ENCODE measurements around the gene CTSA.
"Not testable (repeated sequence)": the region's sequence is repeated elsewhere in the genome, so short reads cannot be mapped to it uniquely, and the experiment has no call there.

Gene CTSA

GRCh38 chr20:45918779-45919537 lies 27.8 kb downstream of the CTSA start:
- no peak for DNase-seq (ENCODE audit: low spot score)

DNA sequence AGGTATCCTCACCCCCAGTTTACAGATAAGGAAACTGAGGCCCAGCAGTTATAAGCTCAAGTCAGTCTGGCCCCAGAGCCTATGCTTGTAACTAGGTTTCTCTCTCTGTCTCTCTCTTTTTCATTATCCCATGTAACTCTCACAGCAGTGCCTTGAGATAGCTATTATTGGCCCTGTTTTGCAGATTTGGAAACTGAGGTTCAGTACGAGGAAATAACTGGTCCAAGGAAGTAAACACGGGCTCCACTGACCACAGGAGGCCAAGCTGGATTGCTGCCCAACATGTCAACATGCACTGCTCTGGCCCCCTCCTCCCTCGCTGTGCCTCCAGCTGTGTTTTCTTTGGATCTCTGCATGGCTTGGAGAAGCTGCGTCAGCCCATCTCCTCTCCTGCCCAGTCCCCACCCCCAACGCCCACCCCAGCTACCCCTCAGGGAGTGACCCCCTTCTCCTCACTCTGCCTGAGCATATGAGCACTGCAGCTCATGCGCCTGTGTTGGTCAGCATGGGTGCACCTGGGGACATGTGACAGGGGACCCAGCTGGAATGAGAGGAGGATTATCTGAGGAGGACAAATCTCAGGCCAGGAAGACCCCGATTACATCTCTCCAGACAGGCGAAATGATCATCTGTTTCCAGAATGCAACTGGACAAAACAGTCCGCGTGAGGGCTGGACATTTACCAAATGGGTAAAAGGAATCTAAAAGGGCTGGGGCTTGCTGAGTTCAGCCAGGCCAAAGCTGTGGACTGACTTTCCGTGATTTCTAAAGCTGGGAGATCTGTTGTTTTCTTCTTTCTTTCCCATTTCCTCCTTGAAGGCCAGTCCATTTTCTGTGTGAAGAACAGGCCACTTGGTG lies 28.6 kb downstream of the CTSA start:
- DNase-seq (ENCODE audit: low spot score): no peak

GRCh38 chr20:45920462-45921336 lies 29.6 kb downstream of the CTSA start:
- DNase-seq (ENCODE audit: low spot score): no peak

- no peak for DNase-seq (ENCODE audit: low spot score)
These were observed 30.4 kb downstream of the CTSA start for GRCh38 chr20:45921337-45922189.

DNA sequence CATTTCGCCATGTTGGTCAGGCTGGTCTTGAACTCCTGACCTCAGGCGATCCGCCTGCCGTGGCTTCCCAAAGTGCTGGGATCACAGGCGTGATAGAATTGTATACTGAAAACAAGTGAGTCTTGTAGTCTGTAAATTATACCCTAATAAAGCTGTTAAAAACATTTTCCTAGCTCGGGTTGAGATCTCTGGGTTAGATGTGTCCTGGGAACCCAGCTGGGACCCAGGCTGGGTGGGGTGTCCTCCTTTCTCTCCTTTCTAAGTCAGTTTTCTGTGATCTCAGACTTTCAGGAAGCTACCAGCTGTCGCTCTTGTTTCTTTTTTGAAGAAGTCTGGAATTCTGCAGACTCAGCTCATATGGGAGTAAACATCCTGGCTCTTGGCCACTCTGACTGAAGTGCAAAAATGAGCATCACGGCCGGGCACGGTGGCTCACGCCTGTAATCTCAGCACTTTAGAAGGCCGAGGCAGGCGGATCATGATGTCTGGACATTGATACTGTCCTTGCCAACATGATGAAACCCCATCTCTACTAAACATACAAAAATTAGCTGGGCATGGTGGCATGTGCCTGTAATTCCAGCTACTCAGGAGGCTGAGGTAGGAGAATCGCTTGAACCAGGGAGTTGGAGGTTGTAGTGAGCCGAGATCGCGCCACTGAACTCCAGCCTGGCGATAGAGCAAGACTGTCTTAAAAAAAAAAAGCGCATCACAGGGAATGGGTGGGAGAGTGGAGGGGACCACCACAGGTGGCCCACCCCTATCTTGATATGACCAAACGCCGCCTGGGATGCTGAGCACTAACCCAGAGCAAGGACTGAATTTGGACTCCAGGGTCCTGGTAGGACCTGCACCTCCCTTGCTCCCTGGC lies 33.5 kb downstream of the CTSA start:
- no peak for DNase-seq (ENCODE audit: low spot score)

- no peak for DNase-seq (ENCODE audit: low spot score)
These were observed 34.8 kb downstream of the CTSA start for GRCh38 chr20:45925821-45926506.

DNA sequence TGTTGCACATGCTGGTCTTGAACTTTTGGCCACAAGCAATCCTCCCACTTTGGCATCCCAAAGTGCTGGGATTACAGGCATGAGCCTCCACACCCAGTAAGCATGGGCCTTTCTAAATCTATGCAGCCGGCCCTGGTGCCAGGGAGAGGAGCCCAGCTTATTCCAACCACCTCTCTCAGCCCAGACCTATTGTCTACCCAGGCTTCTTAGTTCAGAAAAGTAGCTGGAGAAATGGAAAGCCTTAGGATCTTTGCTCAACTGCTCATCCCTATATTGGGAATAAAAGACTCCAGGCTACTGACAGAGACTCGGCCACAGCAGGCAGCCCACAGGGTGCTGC lies 35.6 kb downstream of the CTSA start:
- no peak for DNase-seq (ENCODE audit: low spot score)

- no peak for DNase-seq (ENCODE audit: low spot score)
These were observed 36.1 kb downstream of the CTSA start for GRCh38 chr20:45927071-45927878.

GRCh38 chr20:45931680-45932079 lies 40.5 kb downstream of the CTSA start:
- not testable (repeated sequence) for DNase-seq (ENCODE audit: low spot score)

GRCh38 chr20:45933266-45934045 lies 42.3 kb downstream of the CTSA start:
- peak; percentile 92 for DNase-seq (ENCODE audit: low spot score)

DNA sequence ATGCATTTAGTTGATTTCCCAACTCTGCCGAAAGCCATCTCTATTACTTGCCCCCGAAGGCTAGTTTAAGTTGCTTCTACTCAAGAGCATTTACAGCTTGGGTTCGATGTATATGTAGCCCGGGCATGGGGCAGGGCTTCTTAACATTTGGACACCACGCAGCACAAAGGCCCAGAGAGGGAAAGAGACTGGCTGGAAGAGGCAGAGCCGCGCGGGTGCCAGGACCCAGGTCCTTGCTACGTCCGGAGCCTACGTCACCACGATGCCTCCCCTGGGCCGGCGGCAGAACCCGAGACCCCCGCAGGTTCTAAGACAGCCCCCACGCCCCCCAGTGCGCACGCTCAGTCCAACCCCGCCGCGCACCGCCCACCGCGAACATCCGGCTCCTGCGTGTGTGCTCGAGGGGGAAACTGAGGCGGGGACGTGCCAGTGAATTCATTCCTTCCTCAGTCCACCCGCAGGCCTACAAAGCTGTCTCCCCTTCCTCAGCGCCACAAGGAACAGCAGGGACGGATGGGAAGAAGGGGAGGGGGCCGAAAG lies 43.0 kb downstream of the CTSA start:
- peak; percentile 80 for DNase-seq (ENCODE audit: low spot score)

GRCh38 chr20:45934586-45935415 lies 43.7 kb downstream of the CTSA start, which contains the start of gene PCIF1:
Gene PCIF1, plus strand, starts transcription at chr20:45934683. Its CDS starts 4,317 bp downstream, at chr20:45939000.
- DNase-seq (ENCODE audit: low spot score): peak; percentile 98

- peak; percentile 54 for DNase-seq (ENCODE audit: low spot score)
These were observed 44.4 kb downstream of the CTSA start for GRCh38 chr20:45935416-45936046.

DNA sequence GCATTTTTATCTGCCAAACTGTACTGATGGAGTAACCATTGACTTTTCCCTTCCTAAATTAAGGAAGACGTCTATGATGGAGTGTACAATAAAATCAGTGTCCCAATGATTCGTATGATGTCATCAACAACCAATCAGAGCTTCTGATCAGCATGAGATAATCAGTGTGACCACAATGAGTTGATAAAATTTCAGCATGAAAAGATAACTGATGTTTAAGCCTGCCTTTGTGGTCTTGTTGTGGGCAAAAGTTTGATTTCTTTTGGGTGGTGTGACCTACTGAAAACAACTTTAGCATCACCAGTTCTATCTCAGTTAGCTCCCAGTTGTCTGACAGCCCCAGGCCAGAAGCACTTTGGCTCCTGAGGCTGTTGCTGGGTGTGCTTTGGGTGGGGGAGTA lies 46.6 kb downstream of the CTSA start:
- no peak for DNase-seq (ENCODE audit: low spot score)

GRCh38 chr20:45938727-45939438 lies 47.7 kb downstream of the CTSA start:
- DNase-seq (ENCODE audit: low spot score): no peak

DNA sequence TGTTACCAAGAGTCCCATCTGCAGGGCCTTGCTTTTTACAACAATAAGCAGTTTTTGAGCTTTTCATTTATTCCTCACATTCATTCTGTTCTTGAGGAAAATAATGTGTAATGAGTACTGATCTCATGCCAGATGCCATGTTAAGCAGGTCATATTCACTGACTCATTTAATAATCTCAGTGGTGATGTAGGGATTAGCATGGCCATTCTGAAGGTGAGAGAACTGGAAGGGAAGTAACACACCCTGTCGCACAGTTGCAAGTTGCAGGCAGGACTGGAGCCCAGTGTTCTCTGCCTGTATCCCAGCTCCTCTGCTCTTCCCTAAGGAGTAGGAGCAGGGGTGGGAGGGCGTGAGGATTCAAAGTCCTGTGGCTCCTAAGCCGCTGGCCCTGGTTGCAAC lies 48.9 kb downstream of the CTSA start:
- DNase-seq (ENCODE audit: low spot score): no peak
